ENCODE results near the gene SHLD1. TPM values are rescaled to one million over a fixed set of nuclear protein-coding genes. Genes with fewer than 3 reads are reported as not detected.
"Not testable (repeated sequence)": the region's sequence is repeated elsewhere in the genome, so short reads cannot be mapped to it uniquely, and the experiment has no call there.

Gene SHLD1
- total and polyA plus RNA-seq, 5 donors from 2014 or later, result 10.4 to 46.6 (median 27.7) TPM

GRCh38 chr20:5715071-5715841 lies 34.9 kb upstream of the SHLD1 start:
- peak overlapping the region; percentile 91 for H3K27ac ChIP-seq (ENCODE audit: insufficient read depth, low read length, poor library complexity, severe bottlenecking)
- Mint-ChIP-seq H3K4me1 (peaks cover 16 to 48% (median 40%) of the 10 kb centered on the region in 4 donors), H3K27me3 (peaks cover 4% of the 10 kb centered on the region), H3K4me3 (peak overlapping the region in 3 of 4 donors; percentile 22 to 81 (median 67)), H3K36me3 (no peaks in the 10 kb centered on the region), H3K9me3 (peaks cover 0 to 13% (median 2%) of the 10 kb centered on the region in 7 donors), H3K27ac (peak overlapping the region; percentile 97 to 100 (median 98))
- no peak for DNase-seq
- H3K4me3 ChIP-seq (ENCODE audit: low read depth, low read length), result peak overlapping the region; percentile 62
- H3K27me3 ChIP-seq (ENCODE audit: control insufficient read depth, insufficient read depth, low read length), result no peaks in the 10 kb centered on the region
- ATAC-seq (ENCODE audit: low read depth in 2 of 2), result no peak
- H3K4me1 ChIP-seq (ENCODE audit: control insufficient read depth, insufficient read depth, low read length, poor library complexity, severe bottlenecking), result peaks cover 18% of the 10 kb centered on the region
- H3K9me3 ChIP-seq (ENCODE audit: control insufficient read depth in 2 of 2, low read length in 2 of 2), result no peaks in the 10 kb centered on the region
- no peaks in the 10 kb centered on the region for H3K36me3 ChIP-seq (ENCODE audit: control insufficient read depth, insufficient read depth, low read length)

GRCh38 chr20:5716953-5717352 lies 33.2 kb upstream of the SHLD1 start:
- no peaks in the 10 kb centered on the region for H3K9me3 ChIP-seq (ENCODE audit: control insufficient read depth in 2 of 2, low read length in 2 of 2)
- H3K36me3 ChIP-seq (ENCODE audit: control insufficient read depth, insufficient read depth, low read length), result no peaks in the 10 kb centered on the region
- Mint-ChIP-seq H3K9me3 (peaks cover 0 to 13% (median 2%) of the 10 kb centered on the region in 7 donors), H3K4me1 (peaks cover 16 to 48% (median 41%) of the 10 kb centered on the region in 4 donors), H3K36me3 (no peaks in the 10 kb centered on the region), H3K27ac (peak overlapping the region in 1 of 3 donors; percentile 49), H3K4me3 (peak overlapping the region in 1 of 4 donors; percentile 44), H3K27me3 (peaks cover 4% of the 10 kb centered on the region)
- peaks cover 18% of the 10 kb centered on the region for H3K4me1 ChIP-seq (ENCODE audit: control insufficient read depth, insufficient read depth, low read length, poor library complexity, severe bottlenecking)
- no peak for DNase-seq
- no peaks in the 10 kb centered on the region for H3K27me3 ChIP-seq (ENCODE audit: control insufficient read depth, insufficient read depth, low read length)
- H3K27ac ChIP-seq (ENCODE audit: insufficient read depth, low read length, poor library complexity, severe bottlenecking), result no peak overlapping the region
- H3K4me3 ChIP-seq (ENCODE audit: low read depth, low read length), result no peak overlapping the region
- ATAC-seq (ENCODE audit: low read depth in 2 of 2), result no peak

GRCh38 chr20:5718896-5719595 lies 31.2 kb upstream of the SHLD1 start:
- ATAC-seq (ENCODE audit: low read depth in 2 of 2) (no peak), DNase-seq (no peak)
- H3K9me3 Mint-ChIP-seq, result peaks cover 0 to 13% (median 2%) of the 10 kb centered on the region in 7 donors
- Histone ChIP-seq H3K9me3 (ENCODE audit: control insufficient read depth in 2 of 2, low read length in 2 of 2) (no peaks in the 10 kb centered on the region), H3K4me3 (ENCODE audit: low read depth, low read length) (no peak overlapping the region), H3K36me3 (ENCODE audit: control insufficient read depth, insufficient read depth, low read length) (no peaks in the 10 kb centered on the region), H3K27ac (ENCODE audit: insufficient read depth, low read length, poor library complexity, severe bottlenecking) (no peak overlapping the region), H3K27me3 (ENCODE audit: control insufficient read depth, insufficient read depth, low read length) (no peaks in the 10 kb centered on the region), H3K4me1 (ENCODE audit: control insufficient read depth, insufficient read depth, low read length, poor library complexity, severe bottlenecking) (peaks cover 15% of the 10 kb centered on the region)
- peaks cover 4% of the 10 kb centered on the region for H3K27me3 Mint-ChIP-seq
- no peaks in the 10 kb centered on the region for H3K36me3 Mint-ChIP-seq
- no peak overlapping the region for H3K4me3 Mint-ChIP-seq
- peak overlapping the region in 1 of 3 donors; percentile 43 for H3K27ac Mint-ChIP-seq
- H3K4me1 Mint-ChIP-seq, result peaks cover 15 to 36% (median 32%) of the 10 kb centered on the region in 4 donors

- no peaks in the 10 kb centered on the region for H3K36me3 ChIP-seq (ENCODE audit: control insufficient read depth, insufficient read depth, low read length)
- Mint-ChIP-seq H3K9me3 (peaks cover 0 to 9% (median 0%) of the 10 kb centered on the region in 7 donors), H3K4me1 (peaks cover 6 to 27% (median 25%) of the 10 kb centered on the region in 4 donors), H3K4me3 (no peak overlapping the region), H3K36me3 (no peaks in the 10 kb centered on the region), H3K27me3 (no peaks in the 10 kb centered on the region), H3K27ac (peak overlapping the region in 1 of 3 donors; percentile 33)
- peak in 1 of 2 donors; percentile 37 for ATAC-seq (ENCODE audit: low read depth in 2 of 2)
- peak in 1 of 3 donors; percentile 8 for DNase-seq
- no peak overlapping the region for H3K27ac ChIP-seq (ENCODE audit: insufficient read depth, low read length, poor library complexity, severe bottlenecking)
- H3K4me1 ChIP-seq (ENCODE audit: control insufficient read depth, insufficient read depth, low read length, poor library complexity, severe bottlenecking), result peaks cover 6% of the 10 kb centered on the region
- H3K4me3 ChIP-seq (ENCODE audit: low read depth, low read length), result no peak overlapping the region
- no peaks in the 10 kb centered on the region for H3K27me3 ChIP-seq (ENCODE audit: control insufficient read depth, insufficient read depth, low read length)
- H3K9me3 ChIP-seq (ENCODE audit: control insufficient read depth in 2 of 2, low read length in 2 of 2), result no peaks in the 10 kb centered on the region
Measured at GRCh38 chr20:5719861-5720403, 30.3 kb upstream of the SHLD1 start.

- DNase-seq, result no peak
- H3K9me3 Mint-ChIP-seq, result peaks cover 0 to 3% (median 0%) of the 10 kb centered on the region in 7 donors
- Histone ChIP-seq H3K4me1 (ENCODE audit: control insufficient read depth, insufficient read depth, low read length, poor library complexity, severe bottlenecking) (no peaks in the 10 kb centered on the region), H3K36me3 (ENCODE audit: control insufficient read depth, insufficient read depth, low read length) (no peaks in the 10 kb centered on the region), H3K27ac (ENCODE audit: insufficient read depth, low read length, poor library complexity, severe bottlenecking) (no peak overlapping the region), H3K9me3 (ENCODE audit: control insufficient read depth in 2 of 2, low read length in 2 of 2) (no peaks in the 10 kb centered on the region), H3K27me3 (ENCODE audit: control insufficient read depth, insufficient read depth, low read length) (no peaks in the 10 kb centered on the region), H3K4me3 (ENCODE audit: low read depth, low read length) (no peak overlapping the region)
- H3K36me3 Mint-ChIP-seq, result no peaks in the 10 kb centered on the region
- H3K4me3 Mint-ChIP-seq, result no peak overlapping the region
- no peak overlapping the region for H3K27ac Mint-ChIP-seq
- no peak for ATAC-seq (ENCODE audit: low read depth in 2 of 2)
- peaks cover 4 to 20% (median 18%) of the 10 kb centered on the region in 4 donors for H3K4me1 Mint-ChIP-seq
- H3K27me3 Mint-ChIP-seq, result no peaks in the 10 kb centered on the region
Measured at GRCh38 chr20:5720696-5721095, 29.5 kb upstream of the SHLD1 start.

GRCh38 chr20:5721356-5721755 lies 28.8 kb upstream of the SHLD1 start:
- not testable (repeated sequence) for DNase-seq; H3K4me1 ChIP-seq (ENCODE audit: control insufficient read depth, insufficient read depth, low read length, poor library complexity, severe bottlenecking); H3K27ac ChIP-seq (ENCODE audit: insufficient read depth, low read length, poor library complexity, severe bottlenecking); H3K4me3 ChIP-seq (ENCODE audit: low read depth, low read length); ATAC-seq (ENCODE audit: low read depth in 2 of 2); H3K36me3 Mint-ChIP-seq; H3K9me3 ChIP-seq (ENCODE audit: control insufficient read depth in 2 of 2, low read length in 2 of 2); H3K4me3 Mint-ChIP-seq; H3K27ac Mint-ChIP-seq; H3K27me3 Mint-ChIP-seq; H3K9me3 Mint-ChIP-seq; H3K36me3 ChIP-seq (ENCODE audit: control insufficient read depth, insufficient read depth, low read length); H3K27me3 ChIP-seq (ENCODE audit: control insufficient read depth, insufficient read depth, low read length)
- H3K4me1 Mint-ChIP-seq, result peaks cover 0 to 13% (median 12%) of the 10 kb centered on the region in 4 donors

- DNase-seq (no peak), ATAC-seq (ENCODE audit: low read depth in 2 of 2) (no peak)
- no peak overlapping the region for H3K27ac ChIP-seq (ENCODE audit: insufficient read depth, low read length, poor library complexity, severe bottlenecking)
- no peaks in the 10 kb centered on the region for H3K4me1 ChIP-seq (ENCODE audit: control insufficient read depth, insufficient read depth, low read length, poor library complexity, severe bottlenecking)
- peaks cover 0 to 4% (median 0%) of the 10 kb centered on the region in 7 donors for H3K9me3 Mint-ChIP-seq
- peaks cover 5% of the 10 kb centered on the region for H3K27me3 Mint-ChIP-seq
- H3K36me3 ChIP-seq (ENCODE audit: control insufficient read depth, insufficient read depth, low read length), result no peaks in the 10 kb centered on the region
- no peak overlapping the region for H3K27ac Mint-ChIP-seq
- H3K4me3 ChIP-seq (ENCODE audit: low read depth, low read length), result no peak overlapping the region
- H3K4me1 Mint-ChIP-seq, result peaks cover 0 to 12% (median 8%) of the 10 kb centered on the region in 4 donors
- no peaks in the 10 kb centered on the region for H3K9me3 ChIP-seq (ENCODE audit: control insufficient read depth in 2 of 2, low read length in 2 of 2)
- H3K27me3 ChIP-seq (ENCODE audit: control insufficient read depth, insufficient read depth, low read length), result no peaks in the 10 kb centered on the region
- no peaks in the 10 kb centered on the region for H3K36me3 Mint-ChIP-seq
- H3K4me3 Mint-ChIP-seq, result no peak overlapping the region
Measured at GRCh38 chr20:5722927-5723326, 27.3 kb upstream of the SHLD1 start.
